Ovary (tissue), 9 donors: ENCODE data around the gene PRDM10. TPM values are rescaled to one million over a fixed set of nuclear protein-coding genes. Genes with fewer than 3 reads are reported as not detected.

Experiments
- DNase-seq, 5 donors: peaks; one replicate each; pipeline ENCODE4 v3.0.0-alpha.2; 2019 to 2020
- H3K27ac ChIP-seq, 2 donors: fragments of 200-600 bp; one replicate each; pipeline versions ENCODE4 v1.5.1 to v1.8.0; 2019 to 2022
- H3K27me3 ChIP-seq: fragments of 200-600 bp; one replicate; pipeline ENCODE4 v1.8.0; 2022
- H3K36me3 ChIP-seq: fragments of 200-600 bp; sonication (generic); one replicate; pipeline ENCODE4 v1.5.1; 2019
- H3K4me1 ChIP-seq: one replicate; pipeline ENCODE4 v1.8.1; 2013; ENCODE audit warnings: mild to moderate bottlenecking, moderate library complexity; ENCODE audit not compliant: insufficient read depth
- H3K4me3 ChIP-seq: fragments of 200-600 bp; sonication (generic); one replicate; pipeline ENCODE4 v1.5.1; 2017
- H3K9me3 ChIP-seq, 2 donors: fragments of 200-600 bp in 1 of 2; sonication (generic) in 1 of 2; one replicate each; pipeline versions ENCODE4 v1.5.1 to v1.8.1; 2013 to 2019; ENCODE audit warnings: mild to moderate bottlenecking in 1 of 2, moderate library complexity in 1 of 2
- CTCF ChIP-seq, 3 donors: fragments of 450-650 bp in 2 of 3; fragments of 200-600 bp in 1 of 3; IDR thresholded peaks; one replicate each; pipeline versions ENCODE4 v1.5.1 to v1.8.0; 2016 to 2022; ENCODE audit warnings: antibody characterized with exemption in 3 of 3, mild to moderate bottlenecking in 1 of 3
- EP300 ChIP-seq: sonication (generic); formaldehyde crosslinking; IDR thresholded peaks from one replicate; pipeline ENCODE4 v1.6.1; 2017; ENCODE audit warnings: antibody characterized with exemption
- POLR2A ChIP-seq: fragments of 450-650 bp; IDR thresholded peaks from one replicate; pipeline ENCODE4 v1.6.1; 2017; ENCODE audit warnings: antibody characterized with exemption, mild to moderate bottlenecking, moderate library complexity
- WGBS, 3 donors: extraction: QIAGEN DNeasy Blood & Tissue Kit in 1 of 3; methylation state at CpG; one replicate each; pipeline versions ENCODE4 v1.1.5 to v1.1.7; 2013 to 2017; 5-methylcytosine and 5-hydroxymethylcytosine counted together
- intact Hi-C, 4 donors: fragments of 100-400 bp; cut with DNase I; formaldehyde crosslinking; loops; one replicate each; pipeline versions ENCODE4 v1.11.0 to v1.15.1; 2022 to 2023
- polyA plus RNA-seq, 2 donors: library from polyadenylated mRNA; stranded (reverse); fragments of 200-250 nt in 1 of 2; fragments of 350-450 nt in 1 of 2; fragmentation: Illumina TruSeq in 1 of 2; extraction: RNeasy Lipid Tissue Mini Kit (QIAGEN cat#74804) in 1 of 2; gene quantifications; one replicate each; pipeline ENCODE4 v1.2.3, GENCODE V29; 2013 to 2014
- total RNA-seq, 7 donors: library from RNA; depleted of rRNA in 2 of 7; stranded (reverse); fragments of >200 nt in 2 of 7; fragmentation: NEBNext Ultra II Directional in 3 of 7; extraction: Animal tissue kit (Norgen Biotek cat#: 25700) in 3 of 7; gene quantifications; one replicate each; pipeline versions ENCODE4 v1.1.0 to v1.2.4, GENCODE V29; 2016 to 2023
- donor health status: DM: no; HTN: no; CAD: no; lungs with moderate emphysema.
- donor health status: DM: no; HTN: no; CAD: no.
- donor health status: Bipolar disorder and iron deficiency.
- donor health status: DM: yes; HTN: yes; CAD: no.
- donor health status: DM: no; HTN: no; CAD: no.
- donor health status: DM: yes; HTN: yes; CAD: no.

PRDM10 gene
- total and polyA plus RNA-seq, 9 donors: 2.5 to 9.4 (median 7.2) TPM

GRCh38 chr11:129938764-129939163 is 63.9 kb downstream of the PRDM10 start:
- Histone ChIP-seq H3K4me3 (no peak overlapping the region), H3K9me3 (no peaks in the 10 kb centered on the region), H3K27me3 (no peaks in the 10 kb centered on the region), H3K36me3 (no peaks in the 10 kb centered on the region), H3K4me1 (peaks cover 1% of the 10 kb centered on the region), H3K27ac (no peak overlapping the region)
- TF ChIP-seq EP300 (no peak), CTCF (IDR thresholded peaks at IDR 0.05) (no peak), POLR2A (no peak)
- intact Hi-C loops: no loop called here
- WGBS, 3 donors: 84 to 97% (median 95%) methylated on average over 5 of the region's 5 CpGs
- DNase-seq: no peak

- no peak for DNase-seq
- H3K4me1 ChIP-seq: peaks cover 1% of the 10 kb centered on the region
- no peaks in the 10 kb centered on the region for H3K27me3 ChIP-seq
- intact Hi-C loops: no loop called here
- H3K36me3 ChIP-seq: no peaks in the 10 kb centered on the region
- TF ChIP-seq EP300 (no peak), POLR2A (no peak), CTCF (IDR thresholded peaks at IDR 0.05) (no peak)
- H3K27ac ChIP-seq: no peak overlapping the region
- no peaks in the 10 kb centered on the region for H3K9me3 ChIP-seq
- no peak overlapping the region for H3K4me3 ChIP-seq
- WGBS, 3 donors: 91 to 94% (median 93%) methylated on average over 4 of the region's 4 CpGs
These were observed 64.9 kb downstream of the PRDM10 start for GRCh38 chr11:129937592-129938238.

GRCh38 chr11:129935723-129936122 is 66.9 kb downstream of the PRDM10 start:
- TF ChIP-seq EP300 (no peak), POLR2A (no peak), CTCF (IDR thresholded peaks at IDR 0.05) (no peak)
- Histone ChIP-seq H3K27ac (no peak overlapping the region), H3K4me1 (peaks cover 1% of the 10 kb centered on the region), H3K27me3 (no peaks in the 10 kb centered on the region), H3K36me3 (no peaks in the 10 kb centered on the region), H3K4me3 (no peak overlapping the region), H3K9me3 (no peaks in the 10 kb centered on the region)
- DNase-seq: no peak
- intact Hi-C loops: no loop called here
- 79 to 93% (median 89%) methylated on average over 3 of the region's 3 CpGs for WGBS, 3 donors

- peak in 4 of 5 donors; percentile 21 to 63 (median 30) for DNase-seq
- no peaks in the 10 kb centered on the region for H3K27me3 ChIP-seq
- H3K27ac ChIP-seq: no peak overlapping the region
- WGBS, 3 donors: 19 to 44% (median 26%) methylated on average over 9 of the region's 9 CpGs
- no peaks in the 10 kb centered on the region for H3K9me3 ChIP-seq
- H3K4me1 ChIP-seq: peaks cover 1% of the 10 kb centered on the region
- H3K4me3 ChIP-seq: no peak overlapping the region
- TF ChIP-seq CTCF (IDR thresholded peaks at IDR 0.05): no peak
- TF ChIP-seq POLR2A: no peak
- intact Hi-C loops: no loop called here
- H3K36me3 ChIP-seq: no peaks in the 10 kb centered on the region
These were observed 68.7 kb downstream of the PRDM10 start for GRCh38 chr11:129933891-129934290.
